ENCODE measurements around the gene PTPRN2. TPM values are rescaled to one million over a fixed set of nuclear protein-coding genes. Genes with fewer than 3 reads are reported as not detected.
"Not testable (repeated sequence)": the region's sequence is repeated elsewhere in the genome, so short reads cannot be mapped to it uniquely, and the experiment has no call there.

Gene PTPRN2
- total RNA-seq, 2 experiments from 2014 or later, result 0.70 TPM; not detected in 1

DNA sequence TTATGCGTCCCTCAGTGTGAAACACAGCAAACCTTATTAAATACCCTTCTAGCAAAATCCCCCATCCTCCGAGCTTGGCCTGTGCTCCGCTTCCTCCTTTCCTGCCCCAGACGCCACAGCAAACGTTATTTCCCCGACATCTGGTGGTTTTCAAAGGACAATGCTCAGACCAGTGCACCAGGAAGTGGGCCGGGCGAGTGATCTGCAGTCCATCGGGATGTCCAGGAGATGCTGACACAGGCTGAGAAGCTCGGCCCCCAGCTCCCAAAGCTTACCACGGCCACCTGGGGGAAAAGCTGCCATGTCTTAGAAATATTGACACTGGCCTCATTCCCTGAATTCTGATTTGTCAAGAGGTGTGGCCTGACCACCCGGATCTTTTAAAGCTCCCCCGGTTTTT is 129.5 kb downstream of the PTPRN2 start:
- Histone ChIP-seq H4K20me1 (ENCODE audit: insufficient read depth, low read length) (no peaks in the 10 kb centered on the region), H3K4me3 (ENCODE audit: low read depth, low read length, poor library complexity, severe bottlenecking) (no peak overlapping the region), H2AFZ (ENCODE audit: low read length) (no peak overlapping the region), H3K4me2 (ENCODE audit: low read length) (no peak overlapping the region), H3K9me2 (ENCODE audit: insufficient read depth, low read length) (no peaks in the 10 kb centered on the region), H3K4me1 (ENCODE audit: insufficient read depth, low read length, poor library complexity, severe bottlenecking) (no peaks in the 10 kb centered on the region), H3K36me3 (ENCODE audit: insufficient read depth, low read length) (no peaks in the 10 kb centered on the region), H3K79me2 (ENCODE audit: insufficient read depth, low read depth, low read length) (no peaks in the 10 kb centered on the region), H3K9me3 (ENCODE audit: low read length) (no peaks in the 10 kb centered on the region), H3K27ac (ENCODE audit: low read depth, low read length, poor library complexity, severe bottlenecking) (no peak overlapping the region)
- no TSS peak for BruUV-seq (replicated peaks)
- intact Hi-C loops (cut with micrococcal nuclease; ENCODE audit: unreplicated experiment), result no loop called here
- no peak for DNase-seq (ENCODE audit: low spot score)
- CTCF ChIA-PET (ENCODE audit: unreplicated experiment), result no interaction called here
- POLR2A ChIA-PET, result no interaction called here
- no peak for TF ChIP-seq EZH2phosphoT487 (IDR thresholded peaks at IDR 0.05; ENCODE audit: borderline replicate concordance, low read depth, low read length)
- no peak for TF ChIP-seq CTCF (conservative IDR thresholded peaks at IDR 0.05; ENCODE audit: low read length)

DNA sequence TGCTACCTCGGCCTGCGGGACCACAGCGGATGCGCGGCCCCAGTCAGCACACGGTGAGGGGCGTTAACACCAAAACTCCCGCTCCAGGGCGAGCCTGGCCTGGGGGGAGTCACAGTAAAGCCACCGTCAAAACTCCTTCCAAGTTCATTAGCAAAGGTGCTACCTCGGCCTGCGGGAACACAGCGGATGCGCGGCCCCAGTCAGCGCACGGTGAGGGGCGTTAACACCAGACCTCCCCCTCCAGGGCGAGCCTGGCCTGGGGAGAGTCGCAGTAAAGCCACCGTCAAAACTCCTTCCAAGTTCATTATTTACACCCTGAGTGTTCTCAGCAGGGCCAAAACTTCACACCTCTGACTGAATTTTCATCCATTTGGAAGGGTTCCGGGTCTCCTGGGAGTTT is 130.0 kb downstream of the PTPRN2 start:
- H3K79me2 ChIP-seq (ENCODE audit: insufficient read depth, low read depth, low read length); DNase-seq (ENCODE audit: low spot score); H3K4me3 ChIP-seq (ENCODE audit: low read depth, low read length, poor library complexity, severe bottlenecking); H4K20me1 ChIP-seq (ENCODE audit: insufficient read depth, low read length); H2AFZ ChIP-seq (ENCODE audit: low read length); H3K9me2 ChIP-seq (ENCODE audit: insufficient read depth, low read length); BruUV-seq (replicated peaks); intact Hi-C loops (cut with micrococcal nuclease; ENCODE audit: unreplicated experiment); H3K27ac ChIP-seq (ENCODE audit: low read depth, low read length, poor library complexity, severe bottlenecking); CTCF ChIA-PET (ENCODE audit: unreplicated experiment); H3K9me3 ChIP-seq (ENCODE audit: low read length); H3K4me1 ChIP-seq (ENCODE audit: insufficient read depth, low read length, poor library complexity, severe bottlenecking); POLR2A ChIA-PET; H3K4me2 ChIP-seq (ENCODE audit: low read length); H3K36me3 ChIP-seq (ENCODE audit: insufficient read depth, low read length): not testable (repeated sequence)

DNA sequence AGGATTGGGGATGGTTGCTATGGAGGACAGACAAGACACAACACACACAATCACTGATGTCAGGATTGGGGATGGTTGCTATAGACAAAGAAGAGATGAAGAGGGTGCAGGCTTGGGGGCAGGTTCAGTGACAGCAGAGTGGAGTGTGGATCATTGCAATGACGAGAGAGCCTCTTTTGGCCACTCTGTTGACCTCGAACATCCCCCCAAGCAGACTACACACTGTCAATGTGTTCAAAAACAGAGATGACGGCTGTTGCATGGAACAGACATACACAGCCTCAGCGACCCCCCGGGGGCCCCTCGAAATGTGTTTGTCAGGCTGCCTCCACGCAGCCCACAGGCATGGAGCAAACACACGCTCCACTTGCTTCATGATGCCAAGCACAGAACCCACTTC is 133.0 kb downstream of the PTPRN2 start:
- H2AFZ ChIP-seq (ENCODE audit: low read length), result no peak overlapping the region
- no peaks in the 10 kb centered on the region for H3K36me3 ChIP-seq (ENCODE audit: insufficient read depth, low read length)
- H3K9me3 ChIP-seq (ENCODE audit: low read length), result no peaks in the 10 kb centered on the region
- POLR2A ChIA-PET, result no interaction called here
- H3K4me2 ChIP-seq (ENCODE audit: low read length), result no peak overlapping the region
- no peak for TF ChIP-seq EZH2phosphoT487 (IDR thresholded peaks at IDR 0.05; ENCODE audit: borderline replicate concordance, low read depth, low read length)
- TF ChIP-seq CTCF (conservative IDR thresholded peaks at IDR 0.05; ENCODE audit: low read length), result no peak
- H3K9me2 ChIP-seq (ENCODE audit: insufficient read depth, low read length), result no peaks in the 10 kb centered on the region
- no peak for DNase-seq (ENCODE audit: low spot score)
- BruUV-seq (replicated peaks), result no TSS peak
- H3K4me1 ChIP-seq (ENCODE audit: insufficient read depth, low read length, poor library complexity, severe bottlenecking), result no peaks in the 10 kb centered on the region
- H3K4me3 ChIP-seq (ENCODE audit: low read depth, low read length, poor library complexity, severe bottlenecking), result no peak overlapping the region
- CTCF ChIA-PET (ENCODE audit: unreplicated experiment), result no interaction called here
- H3K79me2 ChIP-seq (ENCODE audit: insufficient read depth, low read depth, low read length), result no peaks in the 10 kb centered on the region
- intact Hi-C loops (cut with micrococcal nuclease; ENCODE audit: unreplicated experiment), result no loop called here
- H4K20me1 ChIP-seq (ENCODE audit: insufficient read depth, low read length), result no peaks in the 10 kb centered on the region
- no peak overlapping the region for H3K27ac ChIP-seq (ENCODE audit: low read depth, low read length, poor library complexity, severe bottlenecking)

Measured in OCI-LY7 (cell line).